Activated T-cell treated with anti-CD3 and anti-CD28 coated beads, Interleukin-2, amount 50 U/mL, for 72 hours (primary cell): ENCODE measurements around the gene TANC1. TPM values are rescaled to one million over a fixed set of nuclear protein-coding genes. Genes with fewer than 3 reads are reported as not detected.
A peak's percentile ranks its signal among the peaks of the same experiment; 100 is the strongest.

Experiments used
- ATAC-seq, 2 donors: fragments of 150-1000 bp; cut with Tn5 transposase; replicated peaks in 1 of 2; 2 replicates each; pipeline ENCODE4 v1.10.0; 2021; ENCODE audit warnings: moderate library complexity in 2 of 2, mild to moderate bottlenecking in 1 of 2
- DNase-seq, 2 donors: peaks; one replicate each; pipeline ENCODE4 v3.0.0; 2021 to 2022; ENCODE audit warnings: mixed read lengths in 1 of 2
- H3K27ac Mint-ChIP-seq: one replicate; pipeline ENCODE4 v1.8.0; 2022; ENCODE audit warnings: mild to moderate bottlenecking, moderate library complexity, mixed read lengths
- H3K27me3 Mint-ChIP-seq: one replicate; pipeline ENCODE4 v1.8.0; 2022; ENCODE audit warnings: low read depth, mixed read lengths
- H3K36me3 Mint-ChIP-seq, 2 donors: one replicate each; pipeline ENCODE4 v1.8.0; 2022; ENCODE audit warnings: mixed read lengths in 2 of 2, mild to moderate bottlenecking in 1 of 2; ENCODE audit not compliant: insufficient read depth in 2 of 2
- H3K4me1 Mint-ChIP-seq: one replicate; pipeline ENCODE4 v1.8.0; 2022; ENCODE audit warnings: low read depth, mixed read lengths
- H3K4me3 Mint-ChIP-seq, 2 donors: one replicate each; pipeline ENCODE4 v1.8.0; 2022; ENCODE audit warnings: mild to moderate bottlenecking in 2 of 2, mixed read lengths in 2 of 2, moderate library complexity in 2 of 2
- H3K9me3 Mint-ChIP-seq, 2 donors: one replicate each; pipeline ENCODE4 v1.8.0; 2022; ENCODE audit warnings: mixed read lengths in 2 of 2
- total RNA-seq, 2 donors: library from RNA; stranded (reverse); gene quantifications; one replicate each; pipeline ENCODE4 v1.2.3, GENCODE V29; 2022

TANC1 gene
- total RNA-seq, 2 donors from 2014 or later, result 0.35 to 1.6 TPM

DNA sequence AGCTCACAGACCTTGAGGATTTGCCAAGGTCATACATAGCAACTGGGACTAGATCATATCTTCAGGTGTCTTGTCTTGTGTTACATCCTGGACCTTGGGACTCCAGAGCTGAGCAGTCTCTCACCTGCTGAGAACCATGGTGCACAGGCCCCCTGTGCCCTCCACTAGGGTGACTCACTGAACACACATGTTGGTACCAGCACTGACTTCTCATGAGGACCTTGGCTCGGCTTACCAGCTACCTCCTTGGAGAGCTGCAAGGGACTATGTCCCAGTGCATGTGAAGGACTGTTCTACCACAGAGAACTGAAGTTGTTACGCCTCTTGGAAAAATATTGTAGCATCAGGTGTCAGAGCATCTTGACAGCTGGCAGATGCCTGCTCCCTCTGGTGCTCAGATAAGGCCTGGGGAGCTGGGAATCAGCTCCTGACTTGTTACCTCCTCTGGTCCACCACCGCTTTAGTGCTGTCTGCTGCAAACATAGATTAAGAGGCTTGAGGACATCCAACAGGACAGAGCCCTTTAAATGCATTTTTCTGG is 246.0 kb downstream of the TANC1 start:
- Mint-ChIP-seq H3K4me3 (no peak overlapping the region), H3K36me3 (no peaks in the 10 kb centered on the region), H3K27me3 (no peaks in the 10 kb centered on the region), H3K27ac (no peak overlapping the region), H3K4me1 (peaks cover 11% of the 10 kb centered on the region), H3K9me3 (no peaks in the 10 kb centered on the region)
- ATAC-seq (no peak), DNase-seq (no peak)

DNA sequence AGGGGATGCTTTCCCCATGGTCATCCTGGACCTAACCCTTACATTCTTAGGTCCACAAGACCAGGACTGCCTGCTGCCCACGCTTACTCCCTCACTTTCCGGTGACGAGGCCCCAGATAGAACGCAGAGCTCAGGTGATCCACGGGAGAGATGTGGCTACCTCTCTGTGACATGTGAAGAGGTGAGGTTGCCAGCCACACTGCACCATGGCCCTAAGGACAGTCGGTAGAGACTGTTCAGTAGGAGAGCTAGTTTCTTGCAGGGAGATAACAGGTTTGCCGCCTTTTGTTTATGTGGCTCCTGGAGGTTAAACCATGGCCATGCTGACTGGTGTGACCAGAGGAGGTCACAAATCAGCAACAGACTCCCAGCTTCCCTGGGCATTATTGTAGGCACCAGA is 246.7 kb downstream of the TANC1 start:
- no peak overlapping the region for H3K4me3 Mint-ChIP-seq
- DNase-seq (no peak), ATAC-seq (no peak)
- H3K9me3 Mint-ChIP-seq, result no peaks in the 10 kb centered on the region
- no peaks in the 10 kb centered on the region for H3K36me3 Mint-ChIP-seq
- H3K4me1 Mint-ChIP-seq, result peaks cover 4% of the 10 kb centered on the region
- H3K27ac Mint-ChIP-seq, result no peak overlapping the region
- no peaks in the 10 kb centered on the region for H3K27me3 Mint-ChIP-seq

DNA sequence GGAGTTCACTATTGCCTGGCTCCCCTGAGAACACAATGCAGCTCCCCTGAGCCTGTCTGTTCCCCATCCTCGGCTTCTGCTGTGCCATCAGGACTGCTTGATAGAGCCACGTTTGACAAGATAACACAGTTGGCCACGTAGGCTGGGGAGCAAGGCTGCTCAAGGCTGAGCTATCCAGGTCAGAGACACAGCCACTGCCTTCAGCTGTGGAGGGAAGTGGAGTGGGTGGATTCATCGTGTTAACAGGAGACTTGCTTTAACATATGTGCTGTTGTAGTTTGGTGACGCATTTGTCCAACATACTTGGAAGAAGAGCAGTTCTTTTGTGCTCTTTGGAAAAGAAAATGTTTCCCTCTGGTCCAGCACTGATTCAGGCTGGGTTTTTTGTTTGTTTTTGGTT is 249.2 kb downstream of the TANC1 start:
- ATAC-seq, result no peak
- H3K27ac Mint-ChIP-seq, result no peak overlapping the region
- H3K9me3 Mint-ChIP-seq, result no peaks in the 10 kb centered on the region

DNA sequence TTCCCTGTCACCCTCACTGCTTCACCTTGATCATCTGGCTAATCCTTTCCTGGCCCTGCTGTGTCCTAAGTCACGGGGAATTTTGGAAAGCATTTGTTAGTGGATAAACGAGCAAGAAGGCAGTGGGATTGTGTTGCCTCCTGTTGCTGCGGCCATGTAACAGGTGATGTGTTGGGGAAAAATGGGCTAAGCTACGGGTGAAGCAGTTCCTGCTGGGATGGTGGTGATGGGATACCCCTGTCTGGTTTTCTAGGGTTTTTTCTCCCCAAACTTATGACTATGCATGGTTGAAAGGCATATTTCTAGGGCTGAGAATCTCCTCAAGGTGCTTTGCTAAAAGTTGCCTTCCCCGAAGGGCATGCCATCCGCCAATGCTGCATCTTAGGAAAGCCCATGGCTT is 249.9 kb downstream of the TANC1 start:
- no peak for ATAC-seq

More for the DNA sequence above, 249.2 kb downstream of the TANC1 start:
- Mint-ChIP-seq H3K27me3 (no peaks in the 10 kb centered on the region), H3K4me3 (no peak overlapping the region), H3K4me1 (no peaks in the 10 kb centered on the region), H3K36me3 (no peaks in the 10 kb centered on the region)
- no peak for DNase-seq

DNA sequence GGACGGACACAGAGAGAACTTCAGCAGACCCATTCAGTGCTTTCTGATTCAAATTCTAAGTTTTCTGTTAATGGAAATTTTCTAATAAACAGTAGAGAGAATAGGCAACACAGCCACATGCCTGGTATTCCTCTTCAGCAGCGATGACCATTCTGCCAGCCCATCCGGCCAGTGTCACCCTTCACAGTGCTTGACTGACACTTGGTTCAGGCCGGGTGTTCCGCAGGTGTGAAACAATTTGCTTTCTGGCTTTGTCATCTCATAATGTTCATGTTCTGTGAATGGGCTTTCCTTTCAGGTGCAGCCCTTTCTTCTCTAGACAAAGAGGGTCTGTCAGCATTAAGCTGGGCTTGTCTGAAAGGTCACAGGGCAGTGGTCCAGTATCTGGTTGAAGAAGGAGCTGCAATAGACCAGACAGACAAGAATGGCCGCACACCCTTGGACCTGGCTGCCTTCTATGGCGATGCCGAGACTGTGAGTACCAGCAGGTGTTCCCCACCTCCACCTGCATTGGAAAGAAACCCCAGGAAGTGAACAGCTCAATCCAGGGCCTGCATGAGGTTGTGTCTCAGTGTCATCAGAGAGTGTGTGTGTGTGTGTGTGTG is 251.1 kb downstream of the TANC1 start:
- Mint-ChIP-seq H3K27me3 (no peaks in the 10 kb centered on the region), H3K4me1 (no peaks in the 10 kb centered on the region), H3K4me3 (no peak overlapping the region), H3K36me3 (no peaks in the 10 kb centered on the region), H3K9me3 (no peaks in the 10 kb centered on the region), H3K27ac (no peak overlapping the region)
- ATAC-seq (no peak), DNase-seq (no peak)

More for the DNA sequence above, 249.9 kb downstream of the TANC1 start:
- DNase-seq, result no peak
- no peak overlapping the region for H3K4me3 Mint-ChIP-seq
- H3K27me3 Mint-ChIP-seq, result no peaks in the 10 kb centered on the region
- H3K27ac Mint-ChIP-seq, result no peak overlapping the region
- H3K9me3 Mint-ChIP-seq, result no peaks in the 10 kb centered on the region
- no peaks in the 10 kb centered on the region for H3K4me1 Mint-ChIP-seq
- no peaks in the 10 kb centered on the region for H3K36me3 Mint-ChIP-seq

DNA sequence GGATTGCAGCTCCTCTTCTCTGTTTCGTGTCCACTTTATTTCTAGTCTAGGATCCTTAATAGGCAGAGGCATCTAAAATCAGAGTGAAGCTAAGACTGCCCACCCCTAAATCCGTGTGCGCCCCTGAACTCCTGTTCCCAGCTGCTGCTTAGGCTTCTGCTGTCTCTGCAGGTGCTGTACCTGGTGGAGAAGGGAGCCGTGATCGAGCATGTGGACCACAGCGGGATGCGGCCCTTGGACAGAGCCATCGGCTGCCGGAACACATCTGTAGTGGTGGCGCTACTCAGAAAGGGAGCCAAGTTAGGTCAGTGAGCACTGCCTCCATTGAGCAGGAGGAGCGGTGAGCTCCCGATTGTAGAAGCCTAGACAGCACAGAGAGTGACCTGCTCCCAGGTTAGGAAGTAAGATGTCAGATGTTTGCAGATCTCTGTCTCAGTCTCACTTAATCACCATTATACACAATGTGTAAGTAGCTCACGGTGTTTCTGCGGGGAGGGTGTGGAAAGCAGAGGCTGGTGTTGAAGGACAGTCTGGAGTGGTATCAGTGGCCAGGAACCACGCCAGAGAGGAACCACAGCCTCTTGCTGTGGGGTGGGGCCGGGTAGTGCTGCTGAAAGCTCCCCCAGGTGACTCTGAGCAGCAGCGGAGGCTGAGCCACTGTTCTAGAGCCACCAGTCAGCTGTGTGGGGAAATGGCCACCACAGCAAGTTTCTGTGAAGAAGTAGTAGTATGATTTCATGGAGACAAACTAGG is 255.8 kb downstream of the TANC1 start:
- Mint-ChIP-seq H3K27ac (no peak overlapping the region), H3K9me3 (no peaks in the 10 kb centered on the region), H3K36me3 (no peaks in the 10 kb centered on the region), H3K4me3 (no peak overlapping the region), H3K27me3 (no peaks in the 10 kb centered on the region), H3K4me1 (peaks cover 12% of the 10 kb centered on the region)
- ATAC-seq, result no peak
- DNase-seq, result no peak

DNA sequence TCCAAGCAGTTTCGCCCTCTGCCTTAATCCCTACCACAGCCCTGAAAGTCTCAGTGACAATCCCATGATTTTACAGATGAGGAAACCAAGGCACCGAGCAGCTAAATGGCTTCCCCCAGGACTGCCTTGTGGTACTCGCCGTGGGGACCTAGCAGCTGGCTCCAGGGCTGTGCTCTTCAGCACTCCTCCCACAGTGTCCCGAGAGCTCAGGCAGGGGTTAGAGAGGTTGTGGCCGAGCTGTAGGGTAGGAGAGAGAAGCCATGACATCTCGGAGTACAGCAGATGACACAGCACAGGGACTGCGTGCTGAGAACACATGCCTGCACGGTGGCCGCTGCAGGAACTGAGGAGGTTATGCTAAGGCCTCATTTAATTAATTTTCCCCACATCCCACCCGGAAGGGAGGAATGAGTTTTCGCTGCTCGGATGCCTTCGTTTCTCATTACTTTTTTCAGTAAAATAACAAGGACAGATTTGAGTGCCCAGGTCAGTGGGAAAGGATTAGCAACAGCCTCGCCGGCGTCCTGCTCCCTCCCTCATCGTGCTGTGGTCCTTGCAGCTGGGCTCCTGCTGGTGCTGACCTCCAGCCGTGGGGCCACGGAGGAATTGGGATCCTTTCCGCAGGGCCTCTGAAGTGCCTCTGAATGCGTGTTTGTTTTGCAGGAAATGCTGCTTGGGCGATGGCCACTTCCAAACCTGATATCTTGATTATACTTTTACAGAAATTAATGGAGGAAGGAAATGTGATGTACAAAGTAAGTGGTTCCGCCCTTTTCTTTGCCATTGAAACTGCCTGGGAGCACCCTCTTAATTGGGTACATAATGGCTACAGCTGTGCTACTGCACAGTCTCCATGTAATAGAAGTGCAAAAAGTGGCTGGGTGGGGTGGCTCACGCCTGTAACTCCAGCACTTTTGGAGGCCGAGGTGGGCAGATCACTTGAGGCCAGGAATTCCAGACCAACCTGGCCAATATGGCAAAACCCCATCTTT is 256.9 kb downstream of the TANC1 start:
- Mint-ChIP-seq H3K27me3 (no peaks in the 10 kb centered on the region), H3K4me3 (no peak overlapping the region), H3K27ac (no peak overlapping the region), H3K9me3 (no peaks in the 10 kb centered on the region), H3K4me1 (peaks cover 12% of the 10 kb centered on the region), H3K36me3 (no peaks in the 10 kb centered on the region)
- DNase-seq (no peak), ATAC-seq (no peak)

DNA sequence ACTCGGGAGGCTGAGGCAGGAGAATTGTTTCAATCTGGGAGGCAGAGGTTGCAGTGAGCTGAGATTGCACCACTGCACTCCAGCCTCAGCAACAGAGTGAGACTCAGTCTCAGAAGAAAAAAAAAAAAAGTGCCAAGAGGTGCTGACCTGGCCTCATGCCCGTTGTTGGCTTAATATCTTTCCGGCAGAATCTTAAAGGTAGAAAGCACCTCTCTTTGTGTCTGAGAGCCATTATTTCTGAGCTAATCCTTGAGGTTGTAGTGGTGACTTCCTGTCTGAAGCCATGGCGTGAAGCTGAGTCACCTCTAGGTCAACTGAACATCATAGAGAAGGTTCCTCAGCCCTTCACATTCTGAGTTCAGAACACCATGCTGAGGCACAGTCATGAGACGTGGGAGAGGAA is 257.6 kb downstream of the TANC1 start:
- Mint-ChIP-seq H3K27me3 (no peaks in the 10 kb centered on the region), H3K4me1 (peaks cover 12% of the 10 kb centered on the region), H3K4me3 (no peak overlapping the region), H3K9me3 (no peaks in the 10 kb centered on the region), H3K27ac (no peak overlapping the region), H3K36me3 (no peaks in the 10 kb centered on the region)
- DNase-seq (peak; percentile 17 to 25), ATAC-seq (peak; percentile 88 to 94)

DNA sequence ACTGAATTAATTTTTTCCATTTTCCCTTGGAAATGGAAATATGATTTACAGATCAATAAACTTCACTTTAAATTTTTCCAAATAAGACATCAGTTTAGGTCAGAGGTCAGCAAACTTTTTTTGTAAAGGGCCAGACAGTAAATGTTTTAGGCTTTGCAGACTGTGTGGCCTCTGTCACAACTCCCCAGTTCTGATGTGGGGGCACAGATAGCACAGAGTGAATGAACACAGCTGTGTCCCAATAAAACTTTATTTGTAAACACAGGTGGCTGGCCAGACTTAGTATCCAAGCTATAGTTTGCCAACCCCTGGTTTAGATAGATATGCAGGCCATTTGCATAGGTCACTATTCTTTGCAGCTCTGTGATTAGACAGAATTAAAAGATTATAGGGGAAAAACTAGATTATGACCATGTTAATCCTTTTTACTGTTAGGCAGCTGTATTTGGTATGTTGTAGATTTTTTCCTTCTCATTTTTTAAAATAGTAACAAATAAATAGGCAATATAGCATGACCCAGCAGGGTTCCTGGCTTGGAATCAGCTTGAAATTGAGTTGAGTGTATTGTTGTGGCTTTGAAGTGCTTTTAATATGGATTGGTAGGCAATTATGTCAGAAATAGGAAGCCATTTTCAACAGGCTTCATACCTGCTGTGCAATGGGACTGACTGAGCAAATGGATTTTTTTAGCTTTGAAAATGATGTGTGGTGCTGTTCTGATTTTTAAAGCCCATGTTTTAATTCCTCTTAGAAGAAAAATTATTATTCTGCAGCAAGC is 258.4 kb downstream of the TANC1 start:
- Mint-ChIP-seq H3K4me1 (peaks cover 12% of the 10 kb centered on the region), H3K9me3 (no peaks in the 10 kb centered on the region), H3K36me3 (no peaks in the 10 kb centered on the region), H3K4me3 (no peak overlapping the region), H3K27ac (no peak overlapping the region), H3K27me3 (no peaks in the 10 kb centered on the region)
- DNase-seq (no peak), ATAC-seq (no peak)

DNA sequence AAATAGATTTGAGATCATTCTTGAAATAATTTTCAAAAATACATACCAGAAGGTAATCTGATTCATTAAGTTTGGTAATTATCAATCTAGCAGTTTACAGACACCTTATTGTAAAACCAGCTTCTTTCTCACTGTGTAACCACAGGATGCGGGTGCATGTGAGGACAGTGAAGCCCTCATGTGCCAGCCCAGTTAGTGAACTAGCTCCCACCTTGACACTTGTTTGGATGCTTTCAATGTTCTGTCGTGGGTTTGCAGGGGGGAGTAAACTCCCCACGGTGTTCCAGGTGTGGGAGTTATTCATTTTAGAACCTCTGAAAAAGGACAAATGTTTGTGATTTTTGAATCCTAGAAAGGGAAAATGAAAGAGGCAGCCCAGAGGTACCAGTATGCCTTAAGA is 259.0 kb downstream of the TANC1 start:
- H3K4me3 Mint-ChIP-seq, result no peak overlapping the region
- DNase-seq, result no peak
- no peak for ATAC-seq
- H3K36me3 Mint-ChIP-seq, result no peaks in the 10 kb centered on the region
- no peaks in the 10 kb centered on the region for H3K9me3 Mint-ChIP-seq
- H3K4me1 Mint-ChIP-seq, result peaks cover 12% of the 10 kb centered on the region
- H3K27ac Mint-ChIP-seq, result no peak overlapping the region
- no peaks in the 10 kb centered on the region for H3K27me3 Mint-ChIP-seq

DNA sequence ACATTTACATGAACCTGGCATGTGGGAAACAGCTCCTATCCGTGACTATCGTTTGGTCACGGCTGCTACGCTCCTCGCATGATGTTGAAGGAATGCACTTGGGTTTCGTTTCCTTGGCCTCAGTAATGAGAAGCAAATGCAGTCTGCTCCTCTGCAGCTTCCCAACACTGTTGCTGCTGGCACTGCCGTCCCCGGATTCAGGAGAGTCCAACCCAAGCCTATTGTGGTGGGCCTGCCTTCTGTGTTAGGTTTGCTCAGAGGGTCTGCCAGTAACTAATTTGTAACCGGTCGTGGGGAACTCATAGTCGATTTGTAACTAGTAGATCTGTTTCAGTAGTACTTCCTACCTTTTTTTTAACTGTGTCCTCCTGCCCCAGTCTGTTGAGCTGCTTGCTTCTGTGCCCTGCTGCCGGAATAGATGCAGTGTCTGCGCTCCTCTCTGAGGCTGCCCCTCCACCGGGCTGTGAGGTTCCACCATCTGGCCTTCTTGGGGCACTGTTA is 259.7 kb downstream of the TANC1 start:
- DNase-seq (no peak), ATAC-seq (no peak)
- no peaks in the 10 kb centered on the region for H3K27me3 Mint-ChIP-seq
- no peaks in the 10 kb centered on the region for H3K36me3 Mint-ChIP-seq
- no peaks in the 10 kb centered on the region for H3K9me3 Mint-ChIP-seq
- H3K27ac Mint-ChIP-seq, result no peak overlapping the region
- H3K4me3 Mint-ChIP-seq, result no peak overlapping the region
- H3K4me1 Mint-ChIP-seq, result peaks cover 12% of the 10 kb centered on the region

DNA sequence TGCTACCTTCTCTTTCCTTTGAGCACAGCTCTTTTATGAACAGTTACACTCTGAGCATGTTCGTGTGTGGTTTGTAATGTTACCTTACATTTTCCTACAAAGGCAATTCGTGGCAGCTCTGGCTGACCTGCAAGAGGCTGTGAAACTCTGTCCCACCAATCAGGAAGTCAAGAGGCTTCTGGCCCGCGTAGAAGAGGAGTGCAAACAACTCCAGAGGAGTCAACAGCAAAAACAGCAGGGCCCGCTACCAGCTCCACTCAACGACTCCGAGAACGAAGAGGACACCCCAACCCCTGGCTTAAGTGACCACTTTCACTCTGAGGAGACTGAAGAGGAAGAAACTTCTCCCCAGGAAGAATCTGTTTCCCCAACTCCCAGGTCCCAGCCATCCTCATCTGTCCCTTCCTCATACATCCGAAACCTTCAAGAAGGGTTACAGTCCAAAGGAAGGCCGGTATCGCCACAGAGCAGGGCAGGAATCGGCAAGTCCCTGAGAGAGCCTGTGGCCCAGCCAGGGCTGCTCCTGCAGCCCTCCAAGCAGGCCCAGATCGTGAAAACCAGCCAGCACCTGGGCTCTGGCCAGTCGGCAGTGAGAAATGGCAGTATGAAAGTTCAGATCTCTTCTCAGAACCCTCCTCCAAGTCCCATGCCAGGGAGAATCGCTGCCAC is 261.2 kb downstream of the TANC1 start:
- Mint-ChIP-seq H3K27me3 (no peaks in the 10 kb centered on the region), H3K36me3 (no peaks in the 10 kb centered on the region), H3K4me1 (peaks cover 12% of the 10 kb centered on the region), H3K9me3 (no peaks in the 10 kb centered on the region), H3K27ac (no peak overlapping the region), H3K4me3 (no peak overlapping the region)
- ATAC-seq (no peak), DNase-seq (no peak)
